Liver (tissue), 9 donors: ENCODE measurements around the gene SYPL1. TPM values are rescaled to one million over a fixed set of nuclear protein-coding genes. Genes with fewer than 3 reads are reported as not detected.

ENCODE experiments used
- DNase-seq: peaks from one replicate; pipeline ENCODE4 v3.0.0-alpha.2; 2017; ENCODE audit warnings: low spot score
- H3K27ac ChIP-seq, 2 donors: one replicate each; pipeline ENCODE4 v1.7.0; 2013; ENCODE audit warnings: inconsistent platforms in 2 of 2, low read length in 2 of 2, control low read depth in 1 of 2, low read depth in 1 of 2, mild to moderate bottlenecking in 1 of 2
- H3K27me3 ChIP-seq, 4 donors: one replicate each; pipeline versions ENCODE4 v1.6.1 to v1.7.0; 2013; ENCODE audit warnings: low read length in 3 of 4, inconsistent platforms in 1 of 4, mild to moderate bottlenecking in 1 of 4, moderate library complexity in 1 of 4; ENCODE audit not compliant: control insufficient read depth in 4 of 4, insufficient read depth in 4 of 4
- H3K36me3 ChIP-seq, 4 donors: one replicate each; pipeline versions ENCODE4 v1.6.1 to v1.7.0; 2013; ENCODE audit warnings: low read length in 3 of 4, mild to moderate bottlenecking in 3 of 4, low read depth in 1 of 4, moderate library complexity in 1 of 4; ENCODE audit not compliant: control insufficient read depth in 4 of 4, insufficient read depth in 3 of 4
- H3K4me1 ChIP-seq, 4 donors: one replicate each; pipeline versions ENCODE4 v1.6.1 to v1.7.0; 2013; ENCODE audit warnings: low read length in 3 of 4, mild to moderate bottlenecking in 3 of 4, moderate library complexity in 1 of 4; ENCODE audit not compliant: control insufficient read depth in 4 of 4, insufficient read depth in 4 of 4
- H3K4me3 ChIP-seq, 3 donors: one replicate each; pipeline versions ENCODE4 v1.6.1 to v1.7.0; 2013; ENCODE audit warnings: low read length in 3 of 3, control low read depth in 1 of 3, low read depth in 1 of 3, mild to moderate bottlenecking in 1 of 3
- H3K9ac ChIP-seq, 2 donors: one replicate each; pipeline ENCODE4 v1.7.0; 2013; ENCODE audit warnings: low read length in 2 of 2, mild to moderate bottlenecking in 2 of 2, moderate library complexity in 2 of 2, control low read depth in 1 of 2, low read depth in 1 of 2
- H3K9me3 ChIP-seq, 4 donors: one replicate each; pipeline versions ENCODE4 v1.6.1 to v1.7.0; 2013; ENCODE audit warnings: low read length in 3 of 4; ENCODE audit not compliant: control insufficient read depth in 4 of 4
- ATF3 ChIP-seq: IDR thresholded peaks from 2 replicates; pipeline ENCODE4 v1.6.1; 2016; ENCODE audit warnings: antibody characterized with exemption
- EGR1 ChIP-seq, 2 donors: IDR thresholded peaks; 2 replicates each; pipeline ENCODE4 v1.6.1; 2016 to 2018; ENCODE audit warnings: antibody characterized with exemption in 2 of 2, low read depth in 2 of 2
- FOXA1 ChIP-seq: IDR thresholded peaks from 2 replicates; pipeline ENCODE4 v1.6.1; 2016; ENCODE audit warnings: antibody characterized with exemption
- GABPA ChIP-seq, 2 donors: IDR thresholded peaks in 1 of 2; conservative IDR thresholded peaks in 1 of 2; 2 replicates each; pipeline ENCODE4 v1.6.1; 2016; ENCODE audit warnings: antibody characterized with exemption in 2 of 2, mild to moderate bottlenecking in 1 of 2, moderate library complexity in 1 of 2
- HNF4A ChIP-seq, 2 donors: conservative IDR thresholded peaks; 2 replicates each; pipeline ENCODE4 v1.6.1; 2016; ENCODE audit warnings: antibody characterized with exemption in 2 of 2, mild to moderate bottlenecking in 2 of 2
- HNF4G ChIP-seq: IDR thresholded peaks from 2 replicates; pipeline ENCODE4 v1.6.1; 2016; ENCODE audit warnings: antibody characterized with exemption
- RAD21 ChIP-seq, 2 donors: IDR thresholded peaks; 2 replicates each; pipeline ENCODE4 v1.6.1; 2016; ENCODE audit warnings: antibody characterized with exemption in 2 of 2, mild to moderate bottlenecking in 2 of 2
- RXRA ChIP-seq, 2 donors: IDR thresholded peaks; 2 replicates each; pipeline ENCODE4 v1.6.1; 2017 to 2018; ENCODE audit warnings: antibody characterized with exemption in 2 of 2, mild to moderate bottlenecking in 1 of 2
- SP1 ChIP-seq: IDR thresholded peaks from 2 replicates; pipeline ENCODE4 v1.6.1; 2018; ENCODE audit warnings: antibody characterized with exemption, mild to moderate bottlenecking
- TAF1 ChIP-seq: conservative IDR thresholded peaks from 2 replicates; pipeline ENCODE4 v1.6.1; 2016; ENCODE audit warnings: antibody characterized with exemption, mild to moderate bottlenecking
- YY1 ChIP-seq: IDR thresholded peaks from 2 replicates; pipeline ENCODE4 v1.6.1; 2016; ENCODE audit warnings: antibody characterized with exemption, mild to moderate bottlenecking
- WGBS: extraction: QIAGEN DNeasy Blood & Tissue Kit; methylation state at CpG from one replicate; pipeline ENCODE4 v1.1.7; 2013; 5-methylcytosine and 5-hydroxymethylcytosine counted together
- polyA plus RNA-seq, 2 donors: library from polyadenylated mRNA; stranded (reverse) in 1 of 2; unstranded in 1 of 2; fragments of 200-250 nt in 1 of 2; fragments of >200 nt in 1 of 2; fragmentation: Nextera tagmentation in 1 of 2; extraction: Ambion mirVana in 1 of 2; gene quantifications; one replicate each; pipeline versions ENCODE4 v1.2.1 to v1.2.3, GENCODE V29; 2013 to 2015
- total RNA-seq, 2 donors: library from RNA; depleted of rRNA; stranded (reverse); fragments of >200 nt; gene quantifications; one replicate each; pipeline ENCODE4 v1.2.3, GENCODE V29; 2014
- TF ChIP-seq, protein P1 (sequence below): IDR thresholded peaks from 2 replicates; pipeline ENCODE4 v1.6.1; 2016; ENCODE audit warnings: antibody characterized with exemption
- TF ChIP-seq, protein P2 (sequence below): IDR thresholded peaks from 2 replicates; pipeline ENCODE4 v1.6.1; 2016; ENCODE audit warnings: antibody characterized with exemption, mild to moderate bottlenecking
- TF ChIP-seq, protein P3 (sequence below): fragments of 150-350 bp; IDR thresholded peaks from 2 replicates; pipeline ENCODE4 v1.5.1; 2017; ENCODE audit warnings: improper control_type of control experiment, low read depth, low read length; ENCODE audit not compliant: missing input control
- donor health status: healthy.
- donor health status: healthy.
- donor health status: healthy.
- donor health status: healthy.
- donor health status: healthy.

Gene SYPL1
- total and polyA plus RNA-seq, 4 donors = 25.5 to 41.2 (median 28.8) TPM

DNA sequence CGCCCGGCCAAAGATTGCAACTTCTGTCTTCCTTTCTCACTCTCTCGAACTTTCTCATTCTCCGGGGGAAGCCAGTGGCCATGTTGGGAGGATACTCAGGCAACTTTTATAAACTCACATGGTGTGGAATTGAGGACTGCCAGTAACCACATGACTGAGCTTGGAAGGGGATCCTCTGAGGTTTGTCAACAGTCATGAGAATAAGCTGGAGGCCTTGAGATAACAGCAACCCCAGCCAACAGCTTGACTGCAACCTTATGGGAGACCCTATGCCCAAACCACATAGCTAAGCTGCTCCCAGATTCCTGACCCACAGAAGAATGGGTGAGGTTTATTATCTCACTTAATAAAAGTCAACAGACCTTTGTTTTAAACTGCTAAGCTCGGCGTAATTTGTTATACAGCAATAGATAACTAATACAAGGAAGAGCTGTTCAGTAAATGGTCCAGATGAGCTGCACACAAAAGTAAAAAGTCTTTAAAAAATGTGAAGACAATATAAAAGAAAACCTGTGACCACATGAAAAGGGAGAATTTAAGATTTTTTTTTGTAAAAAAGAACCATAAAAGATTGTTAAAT lies 9.6 kb downstream of the SYPL1 start:
- Histone ChIP-seq H3K27ac (no peak overlapping the region), H3K9ac (no peak overlapping the region), H3K36me3 (no peaks in the 10 kb centered on the region), H3K4me1 (peaks cover 10 to 28% (median 12%) of the 10 kb centered on the region in 4 donors), H3K9me3 (no peaks in the 10 kb centered on the region), H3K4me3 (no peak overlapping the region), H3K27me3 (no peaks in the 10 kb centered on the region)
- TF ChIP-seq, protein P1, sequence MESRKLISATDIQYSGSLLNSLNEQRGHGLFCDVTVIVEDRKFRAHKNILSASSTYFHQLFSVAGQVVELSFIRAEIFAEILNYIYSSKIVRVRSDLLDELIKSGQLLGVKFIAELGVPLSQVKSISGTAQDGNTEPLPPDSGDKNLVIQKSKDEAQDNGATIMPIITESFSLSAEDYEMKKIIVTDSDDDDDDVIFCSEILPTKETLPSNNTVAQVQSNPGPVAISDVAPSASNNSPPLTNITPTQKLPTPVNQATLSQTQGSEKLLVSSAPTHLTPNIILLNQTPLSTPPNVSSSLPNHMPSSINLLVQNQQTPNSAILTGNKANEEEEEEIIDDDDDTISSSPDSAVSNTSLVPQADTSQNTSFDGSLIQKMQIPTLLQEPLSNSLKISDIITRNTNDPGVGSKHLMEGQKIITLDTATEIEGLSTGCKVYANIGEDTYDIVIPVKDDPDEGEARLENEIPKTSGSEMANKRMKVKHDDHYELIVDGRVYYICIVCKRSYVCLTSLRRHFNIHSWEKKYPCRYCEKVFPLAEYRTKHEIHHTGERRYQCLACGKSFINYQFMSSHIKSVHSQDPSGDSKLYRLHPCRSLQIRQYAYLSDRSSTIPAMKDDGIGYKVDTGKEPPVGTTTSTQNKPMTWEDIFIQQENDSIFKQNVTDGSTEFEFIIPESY = no peak
- TF ChIP-seq SP1 (no peak), HNF4A (conservative IDR thresholded peaks at IDR 0.05) (no peak), TAF1 (no peak)
- DNase-seq = no peak
- WGBS = 94% methylated on average over 6 of the region's 6 CpGs

DNA sequence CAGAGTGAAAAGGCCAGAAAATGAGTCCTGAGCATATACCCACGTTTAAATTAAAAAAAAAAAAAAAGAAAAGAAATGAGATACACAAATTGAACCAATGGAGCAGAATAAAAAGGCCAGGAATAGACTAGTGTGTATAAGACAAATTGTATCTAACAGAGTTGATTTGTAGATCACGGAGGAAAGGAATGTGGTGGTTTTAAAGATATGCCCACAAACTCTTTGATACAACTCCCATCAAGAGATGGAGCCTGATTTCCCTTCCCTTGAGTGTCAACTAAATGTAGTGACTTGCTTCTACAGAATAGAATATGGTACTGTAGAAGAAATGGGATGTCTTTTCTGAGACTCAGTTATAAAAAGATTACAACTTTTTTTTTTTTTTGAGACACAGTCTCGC lies 10.4 kb downstream of the SYPL1 start:
- H3K4me1 ChIP-seq = peaks cover 10 to 28% (median 12%) of the 10 kb centered on the region in 4 donors
- H3K9me3 ChIP-seq = no peaks in the 10 kb centered on the region
- H3K36me3 ChIP-seq = peaks cover 0 to 2% (median 0%) of the 10 kb centered on the region in 4 donors
- no peak overlapping the region for H3K4me3 ChIP-seq
- no peak for DNase-seq
- TF ChIP-seq HNF4G = no peak
- no peak for TF ChIP-seq FOXA1
- TF ChIP-seq GABPA (IDR thresholded peaks at IDR 0.05 in 1 of 2, conservative IDR thresholded peaks at IDR 0.05 in 1 of 2) = no peak
- TF ChIP-seq, protein P1 = no peak
- TF ChIP-seq, protein P2, sequence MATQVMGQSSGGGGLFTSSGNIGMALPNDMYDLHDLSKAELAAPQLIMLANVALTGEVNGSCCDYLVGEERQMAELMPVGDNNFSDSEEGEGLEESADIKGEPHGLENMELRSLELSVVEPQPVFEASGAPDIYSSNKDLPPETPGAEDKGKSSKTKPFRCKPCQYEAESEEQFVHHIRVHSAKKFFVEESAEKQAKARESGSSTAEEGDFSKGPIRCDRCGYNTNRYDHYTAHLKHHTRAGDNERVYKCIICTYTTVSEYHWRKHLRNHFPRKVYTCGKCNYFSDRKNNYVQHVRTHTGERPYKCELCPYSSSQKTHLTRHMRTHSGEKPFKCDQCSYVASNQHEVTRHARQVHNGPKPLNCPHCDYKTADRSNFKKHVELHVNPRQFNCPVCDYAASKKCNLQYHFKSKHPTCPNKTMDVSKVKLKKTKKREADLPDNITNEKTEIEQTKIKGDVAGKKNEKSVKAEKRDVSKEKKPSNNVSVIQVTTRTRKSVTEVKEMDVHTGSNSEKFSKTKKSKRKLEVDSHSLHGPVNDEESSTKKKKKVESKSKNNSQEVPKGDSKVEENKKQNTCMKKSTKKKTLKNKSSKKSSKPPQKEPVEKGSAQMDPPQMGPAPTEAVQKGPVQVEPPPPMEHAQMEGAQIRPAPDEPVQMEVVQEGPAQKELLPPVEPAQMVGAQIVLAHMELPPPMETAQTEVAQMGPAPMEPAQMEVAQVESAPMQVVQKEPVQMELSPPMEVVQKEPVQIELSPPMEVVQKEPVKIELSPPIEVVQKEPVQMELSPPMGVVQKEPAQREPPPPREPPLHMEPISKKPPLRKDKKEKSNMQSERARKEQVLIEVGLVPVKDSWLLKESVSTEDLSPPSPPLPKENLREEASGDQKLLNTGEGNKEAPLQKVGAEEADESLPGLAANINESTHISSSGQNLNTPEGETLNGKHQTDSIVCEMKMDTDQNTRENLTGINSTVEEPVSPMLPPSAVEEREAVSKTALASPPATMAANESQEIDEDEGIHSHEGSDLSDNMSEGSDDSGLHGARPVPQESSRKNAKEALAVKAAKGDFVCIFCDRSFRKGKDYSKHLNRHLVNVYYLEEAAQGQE = no peak
- TF ChIP-seq YY1 = no peak
- TF ChIP-seq RXRA (IDR thresholded peaks at IDR 0.05) = no peak
- no peak for TF ChIP-seq SP1
- TF ChIP-seq ATF3 = no peak
- TF ChIP-seq HNF4A (conservative IDR thresholded peaks at IDR 0.05) = no peak
- TF ChIP-seq RAD21 (IDR thresholded peaks at IDR 0.05) = no peak
- TF ChIP-seq EGR1 (IDR thresholded peaks at IDR 0.05; ENCODE audit: low read depth in 2 of 2) = no peak
- TF ChIP-seq, protein P3, sequence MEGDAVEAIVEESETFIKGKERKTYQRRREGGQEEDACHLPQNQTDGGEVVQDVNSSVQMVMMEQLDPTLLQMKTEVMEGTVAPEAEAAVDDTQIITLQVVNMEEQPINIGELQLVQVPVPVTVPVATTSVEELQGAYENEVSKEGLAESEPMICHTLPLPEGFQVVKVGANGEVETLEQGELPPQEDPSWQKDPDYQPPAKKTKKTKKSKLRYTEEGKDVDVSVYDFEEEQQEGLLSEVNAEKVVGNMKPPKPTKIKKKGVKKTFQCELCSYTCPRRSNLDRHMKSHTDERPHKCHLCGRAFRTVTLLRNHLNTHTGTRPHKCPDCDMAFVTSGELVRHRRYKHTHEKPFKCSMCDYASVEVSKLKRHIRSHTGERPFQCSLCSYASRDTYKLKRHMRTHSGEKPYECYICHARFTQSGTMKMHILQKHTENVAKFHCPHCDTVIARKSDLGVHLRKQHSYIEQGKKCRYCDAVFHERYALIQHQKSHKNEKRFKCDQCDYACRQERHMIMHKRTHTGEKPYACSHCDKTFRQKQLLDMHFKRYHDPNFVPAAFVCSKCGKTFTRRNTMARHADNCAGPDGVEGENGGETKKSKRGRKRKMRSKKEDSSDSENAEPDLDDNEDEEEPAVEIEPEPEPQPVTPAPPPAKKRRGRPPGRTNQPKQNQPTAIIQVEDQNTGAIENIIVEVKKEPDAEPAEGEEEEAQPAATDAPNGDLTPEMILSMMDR = no peak
- no peak for TF ChIP-seq TAF1
- no peaks in the 10 kb centered on the region for H3K27me3 ChIP-seq
- WGBS = 87% methylated on average over 3 of the region's 3 CpGs
- H3K9ac ChIP-seq = no peak overlapping the region
- no peak overlapping the region for H3K27ac ChIP-seq
